Progenitor cell of endocrine pancreas (in vitro differentiated cells): ENCODE data around the gene NGB. TPM values are rescaled to one million over a fixed set of nuclear protein-coding genes. Genes with fewer than 3 reads are reported as not detected.

Experiments
- DNase-seq: peaks from one replicate; pipeline ENCODE4 v3.0.0; 2021; ENCODE audit warnings: low spot score; ENCODE audit not compliant: unreplicated experiment
- H3K27ac Mint-ChIP-seq: 2 replicates; pipeline ENCODE4 v1.8.0; 2021; ENCODE audit warnings: mild to moderate bottlenecking, moderate library complexity, mixed read lengths
- H3K27me3 Mint-ChIP-seq: 2 replicates; pipeline ENCODE4 v1.8.0; 2021; ENCODE audit warnings: mixed read lengths
- H3K36me3 Mint-ChIP-seq: 2 replicates; pipeline ENCODE4 v1.8.0; 2022; ENCODE audit warnings: mixed read lengths; ENCODE audit not compliant: insufficient read depth
- H3K4me1 Mint-ChIP-seq: 2 replicates; pipeline ENCODE4 v1.8.0; 2021; ENCODE audit warnings: low read depth, mixed read lengths
- H3K4me3 Mint-ChIP-seq: 2 replicates; pipeline ENCODE4 v1.8.0; 2021; ENCODE audit warnings: low read depth, mild to moderate bottlenecking, moderate library complexity, mixed read lengths
- H3K9me3 Mint-ChIP-seq: 2 replicates; pipeline ENCODE4 v1.8.0; 2021; ENCODE audit warnings: low read depth, mixed read lengths
- total RNA-seq: library from RNA; stranded (reverse); gene quantifications from 2 replicates; pipeline ENCODE4 v1.2.1, GENCODE V29; 2021
- TF ChIP-seq, protein P1 (sequence below): fragments of 200-600 bp; sonication (generic); IDR thresholded peaks from one replicate; pipeline ENCODE4 v1.5.0; 2021; ENCODE audit warnings: antibody characterized with exemption, mild to moderate bottlenecking; ENCODE audit not compliant: unreplicated experiment

NGB gene
- total RNA-seq, 1 donor from 2014 or later, result not detected

GRCh38 chr14:77316872-77317301, 45.9 kb upstream of the NGB start:
- H3K27ac Mint-ChIP-seq, result no peak overlapping the region
- DNase-seq, result no peak
- TF ChIP-seq, protein P1, sequence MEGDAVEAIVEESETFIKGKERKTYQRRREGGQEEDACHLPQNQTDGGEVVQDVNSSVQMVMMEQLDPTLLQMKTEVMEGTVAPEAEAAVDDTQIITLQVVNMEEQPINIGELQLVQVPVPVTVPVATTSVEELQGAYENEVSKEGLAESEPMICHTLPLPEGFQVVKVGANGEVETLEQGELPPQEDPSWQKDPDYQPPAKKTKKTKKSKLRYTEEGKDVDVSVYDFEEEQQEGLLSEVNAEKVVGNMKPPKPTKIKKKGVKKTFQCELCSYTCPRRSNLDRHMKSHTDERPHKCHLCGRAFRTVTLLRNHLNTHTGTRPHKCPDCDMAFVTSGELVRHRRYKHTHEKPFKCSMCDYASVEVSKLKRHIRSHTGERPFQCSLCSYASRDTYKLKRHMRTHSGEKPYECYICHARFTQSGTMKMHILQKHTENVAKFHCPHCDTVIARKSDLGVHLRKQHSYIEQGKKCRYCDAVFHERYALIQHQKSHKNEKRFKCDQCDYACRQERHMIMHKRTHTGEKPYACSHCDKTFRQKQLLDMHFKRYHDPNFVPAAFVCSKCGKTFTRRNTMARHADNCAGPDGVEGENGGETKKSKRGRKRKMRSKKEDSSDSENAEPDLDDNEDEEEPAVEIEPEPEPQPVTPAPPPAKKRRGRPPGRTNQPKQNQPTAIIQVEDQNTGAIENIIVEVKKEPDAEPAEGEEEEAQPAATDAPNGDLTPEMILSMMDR, result no peak
- H3K27me3 Mint-ChIP-seq, result no peaks in the 10 kb centered on the region
- no peaks in the 10 kb centered on the region for H3K9me3 Mint-ChIP-seq
- no peak overlapping the region for H3K4me3 Mint-ChIP-seq
- peaks cover 34% of the 10 kb centered on the region for H3K4me1 Mint-ChIP-seq
- no peaks in the 10 kb centered on the region for H3K36me3 Mint-ChIP-seq

DNA sequence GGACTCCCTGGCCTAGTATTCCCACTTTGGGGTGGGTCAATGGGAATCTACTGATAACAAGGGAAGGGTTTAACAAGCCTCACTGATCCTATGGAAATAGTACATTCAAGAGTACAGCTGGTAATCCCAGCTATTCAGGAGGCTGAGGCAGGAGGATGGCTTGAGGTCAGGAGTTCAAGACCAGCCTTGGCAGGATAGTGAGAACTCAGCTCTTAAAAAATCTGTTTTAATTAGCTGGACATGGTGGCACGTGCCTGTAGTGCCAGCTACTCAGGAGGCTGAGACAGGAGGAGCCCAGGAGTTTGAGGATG, 45.1 kb upstream of the NGB start:
- no peaks in the 10 kb centered on the region for H3K27me3 Mint-ChIP-seq
- no peak overlapping the region for H3K4me3 Mint-ChIP-seq
- no peaks in the 10 kb centered on the region for H3K9me3 Mint-ChIP-seq
- no peak for DNase-seq
- TF ChIP-seq, protein P1, result no peak
- no peak overlapping the region for H3K27ac Mint-ChIP-seq
- peaks cover 4% of the 10 kb centered on the region for H3K36me3 Mint-ChIP-seq
- peaks cover 32% of the 10 kb centered on the region for H3K4me1 Mint-ChIP-seq

DNA sequence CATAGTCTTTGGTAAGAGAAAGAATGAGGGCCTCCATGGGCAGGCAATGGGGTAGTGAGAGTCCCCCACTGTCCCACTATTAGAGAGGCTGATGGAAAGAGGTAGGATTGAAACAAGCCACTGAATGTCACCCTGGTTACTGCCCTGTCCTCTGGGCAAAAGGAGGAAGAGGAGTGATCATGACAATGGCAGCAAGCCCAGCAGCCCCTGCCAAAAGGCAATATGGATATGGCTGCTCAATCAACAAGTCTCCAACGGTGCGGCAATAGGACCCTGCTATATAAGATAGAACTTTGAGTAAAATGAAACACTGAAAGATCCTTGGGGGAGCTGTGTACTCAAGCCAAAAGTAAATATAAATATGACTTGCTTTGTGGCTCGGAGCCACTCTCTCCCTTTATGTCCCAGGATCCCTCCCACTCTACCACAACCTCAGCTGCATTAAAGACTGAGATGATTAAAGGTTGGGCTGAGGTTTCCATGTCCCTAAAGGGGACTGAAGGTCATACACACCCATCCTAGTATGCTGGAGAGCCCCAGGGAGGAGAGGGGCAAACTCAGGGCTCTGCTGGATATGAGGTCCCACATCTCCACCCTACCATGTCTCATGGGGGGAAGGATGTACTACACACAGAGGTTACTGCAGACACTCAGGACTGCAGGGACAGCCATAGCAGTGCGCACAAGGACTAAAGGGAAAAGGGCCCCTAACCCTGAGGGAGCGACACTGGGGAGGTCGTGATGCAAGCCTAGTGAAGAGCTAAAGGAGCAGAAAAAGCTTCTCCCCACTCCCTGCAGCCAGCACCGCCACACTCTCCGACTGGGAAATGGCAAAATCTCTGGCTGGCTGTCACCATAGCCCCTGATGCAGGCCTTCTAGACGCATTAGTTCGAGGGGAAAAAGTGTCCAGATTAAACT, 43.8 kb upstream of the NGB start:
- Mint-ChIP-seq H3K27ac (no peak overlapping the region), H3K9me3 (no peaks in the 10 kb centered on the region), H3K4me3 (no peak overlapping the region), H3K27me3 (no peaks in the 10 kb centered on the region), H3K4me1 (peaks cover 27% of the 10 kb centered on the region), H3K36me3 (peaks cover 7% of the 10 kb centered on the region)
- TF ChIP-seq, protein P1, result no peak
- DNase-seq, result no peak

GRCh38 chr14:77314043-77314442, 43.0 kb upstream of the NGB start:
- no peak for DNase-seq
- no peak overlapping the region for H3K4me3 Mint-ChIP-seq
- H3K9me3 Mint-ChIP-seq, result no peaks in the 10 kb centered on the region
- H3K27ac Mint-ChIP-seq, result no peak overlapping the region
- peaks cover 21% of the 10 kb centered on the region for H3K4me1 Mint-ChIP-seq
- TF ChIP-seq, protein P1, result no peak
- no peaks in the 10 kb centered on the region for H3K27me3 Mint-ChIP-seq
- H3K36me3 Mint-ChIP-seq, result peaks cover 7% of the 10 kb centered on the region

- H3K27ac Mint-ChIP-seq, result no peak overlapping the region
- DNase-seq, result no peak
- H3K4me3 Mint-ChIP-seq, result no peak overlapping the region
- H3K36me3 Mint-ChIP-seq, result peaks cover 7% of the 10 kb centered on the region
- no peaks in the 10 kb centered on the region for H3K9me3 Mint-ChIP-seq
- TF ChIP-seq, protein P1, result no peak
- peaks cover 21% of the 10 kb centered on the region for H3K4me1 Mint-ChIP-seq
- no peaks in the 10 kb centered on the region for H3K27me3 Mint-ChIP-seq
Observed at GRCh38 chr14:77313371-77313770, 42.4 kb upstream of the NGB start.
